Testis (tissue), 3 donors: ENCODE data around the gene PDE7B. TPM values are rescaled to one million over a fixed set of nuclear protein-coding genes. Genes with fewer than 3 reads are reported as not detected.

ENCODE experiments used
- DNase-seq: peaks from one replicate; pipeline ENCODE4 v3.0.0-alpha.2; 2019
- H3K27ac ChIP-seq, 2 donors: fragments of 200-600 bp; sonication (generic); one replicate each; pipeline ENCODE4 v1.5.1; 2019
- H3K27me3 ChIP-seq: fragments of 200-600 bp; sonication (generic); one replicate; pipeline ENCODE4 v1.5.1; 2019
- H3K36me3 ChIP-seq: fragments of 200-600 bp; sonication (generic); one replicate; pipeline ENCODE4 v1.5.1; 2017; ENCODE audit warnings: low read depth; ENCODE audit errors: missing control alignments
- H3K4me1 ChIP-seq: fragments of 200-600 bp; sonication (generic); one replicate; pipeline ENCODE4 v1.5.1; 2019
- H3K4me3 ChIP-seq, 2 donors: fragments of 200-600 bp; sonication (generic); one replicate each; pipeline ENCODE4 v1.5.1; 2017 to 2019
- H3K9me3 ChIP-seq: fragments of 200-600 bp; sonication (generic); one replicate; pipeline ENCODE4 v1.5.1; 2017
- CTCF ChIP-seq, 3 experiments: fragments of 450-650 bp in 2 of 3; fragments of 200-600 bp in 1 of 3; sonication (generic) in 1 of 3; IDR thresholded peaks; one replicate each; pipeline ENCODE4 v1.5.1; 2016 to 2019; ENCODE audit warnings: antibody characterized with exemption in 3 of 3, mild to moderate bottlenecking in 2 of 3, moderate library complexity in 1 of 3
- POLR2A ChIP-seq: fragments of 450-650 bp; IDR thresholded peaks from one replicate; pipeline ENCODE4 v1.6.1; 2017; ENCODE audit warnings: antibody characterized with exemption, mild to moderate bottlenecking, moderate library complexity
- WGBS, 2 donors: methylation state at CpG; one replicate each; pipeline ENCODE4 v1.1.5; 2018; 5-methylcytosine and 5-hydroxymethylcytosine counted together
- intact Hi-C: fragments of 100-400 bp; cut with DNase I; formaldehyde crosslinking; loops from one replicate; pipeline ENCODE4 v1.15.1; 2023; ENCODE audit warnings: low total_unique reads
- polyA plus RNA-seq: library from polyadenylated mRNA; stranded (reverse); fragments of 350-450 nt; fragmentation: Illumina TruSeq; extraction: RNeasy Lipid Tissue Mini Kit (QIAGEN cat#74804); gene quantifications from one replicate; pipeline ENCODE4 v1.2.3, GENCODE V29; 2014; ENCODE audit warnings: low read depth, low replicate concordance; ENCODE audit not compliant: insufficient read depth
- total RNA-seq, 2 donors: library from RNA; depleted of rRNA; stranded (reverse); fragments of >200 nt; gene quantifications; one replicate each; pipeline ENCODE4 v1.2.3, GENCODE V29; 2016

PDE7B gene
- total and polyA plus RNA-seq, 3 donors from 2014 or later: 3.7 to 6.9 (median 4.4) TPM

DNA sequence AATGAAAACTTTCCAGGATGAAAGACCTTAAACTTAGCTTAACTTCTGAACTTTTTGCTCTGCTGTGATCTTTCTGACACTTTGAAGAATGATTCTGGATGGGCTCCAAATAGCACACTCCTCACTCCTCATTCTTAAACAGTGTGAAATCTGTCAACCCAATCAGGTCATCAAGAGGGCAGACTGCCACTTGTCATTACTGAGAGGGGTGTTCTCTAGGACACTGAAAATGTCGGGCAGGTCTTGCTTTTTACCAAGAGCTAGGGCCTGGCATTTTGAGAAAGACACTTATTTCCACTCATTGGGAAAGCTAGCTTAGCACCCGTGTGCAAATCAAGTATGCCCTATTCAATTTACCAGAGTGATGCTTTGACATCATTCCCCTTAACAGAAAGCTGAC, 276.4 kb downstream of the PDE7B start:
- WGBS, 2 donors: 64 to 73% methylated on average over 2 of the region's 2 CpGs
- H3K9me3 ChIP-seq: no peaks in the 10 kb centered on the region
- intact Hi-C loops: no loop called here

GRCh38 chr6:136129365-136129764, 277.9 kb downstream of the PDE7B start:
- TF ChIP-seq CTCF (IDR thresholded peaks at IDR 0.05) (no peak), POLR2A (no peak)
- H3K4me1 ChIP-seq: no peaks in the 10 kb centered on the region
- H3K36me3 ChIP-seq: no peaks in the 10 kb centered on the region
- WGBS, 2 donors: 60 to 64% methylated on average over 3 of the region's 3 CpGs
- H3K4me3 ChIP-seq: no peak overlapping the region
- H3K27me3 ChIP-seq: no peaks in the 10 kb centered on the region
- intact Hi-C loops: no loop called here
- no peak for DNase-seq
- no peak overlapping the region for H3K27ac ChIP-seq
- H3K9me3 ChIP-seq: no peaks in the 10 kb centered on the region

More for the DNA sequence above, 276.4 kb downstream of the PDE7B start:
- Histone ChIP-seq H3K27ac (no peak overlapping the region), H3K4me1 (no peaks in the 10 kb centered on the region), H3K4me3 (no peak overlapping the region), H3K27me3 (no peaks in the 10 kb centered on the region), H3K36me3 (no peaks in the 10 kb centered on the region)
- TF ChIP-seq POLR2A (no peak), CTCF (IDR thresholded peaks at IDR 0.05) (no peak)
- no peak for DNase-seq

- no peaks in the 10 kb centered on the region for H3K4me1 ChIP-seq
- TF ChIP-seq CTCF (IDR thresholded peaks at IDR 0.05) (no peak), POLR2A (no peak)
- 75 to 85% methylated on average over 5 of the region's 5 CpGs for WGBS, 2 donors
- no peaks in the 10 kb centered on the region for H3K9me3 ChIP-seq
- no peaks in the 10 kb centered on the region for H3K36me3 ChIP-seq
- no peak overlapping the region for H3K4me3 ChIP-seq
- no peak for DNase-seq
- intact Hi-C loops: no loop called here
- no peak overlapping the region for H3K27ac ChIP-seq
- no peaks in the 10 kb centered on the region for H3K27me3 ChIP-seq
Observed at GRCh38 chr6:136134268-136134667, 282.8 kb downstream of the PDE7B start.

DNA sequence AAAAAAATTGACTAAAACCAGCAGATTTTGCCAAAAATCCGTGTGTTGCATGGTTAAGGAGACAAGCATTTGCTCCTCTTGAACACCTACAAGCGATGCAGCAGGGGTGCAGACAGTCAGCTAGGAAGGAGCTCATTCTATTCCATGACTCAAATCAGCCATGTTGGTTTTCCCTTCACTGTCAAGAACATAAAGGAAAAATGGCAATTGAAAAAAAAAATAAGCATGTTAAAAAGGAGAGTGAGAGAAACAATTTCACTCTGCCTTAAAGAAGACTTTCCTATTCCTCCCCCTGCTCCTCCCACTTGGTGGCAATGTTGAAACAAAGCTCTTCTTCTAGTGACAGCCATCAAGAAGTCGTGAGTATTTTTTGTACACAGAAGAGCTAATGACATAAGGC, 283.2 kb downstream of the PDE7B start:
- H3K4me1 ChIP-seq: no peaks in the 10 kb centered on the region

More for the DNA sequence above, 283.2 kb downstream of the PDE7B start:
- WGBS, 2 donors: 73 to 79% methylated on average over 3 of the region's 3 CpGs
- TF ChIP-seq CTCF (IDR thresholded peaks at IDR 0.05): no peak
- TF ChIP-seq POLR2A: no peak
- Histone ChIP-seq H3K27ac (no peak overlapping the region), H3K9me3 (no peaks in the 10 kb centered on the region), H3K36me3 (no peaks in the 10 kb centered on the region), H3K4me3 (no peak overlapping the region), H3K27me3 (no peaks in the 10 kb centered on the region)
- DNase-seq: no peak
- intact Hi-C loops: no loop called here
